NCI-H1694 (cell line): ENCODE data around the gene CFAP58.

Experiments
- DNase-seq: peaks from one replicate; lab custom pipeline; 2025; lab: John Stamatoyannopoulos, UW

The CFAP58 gene

DNA sequence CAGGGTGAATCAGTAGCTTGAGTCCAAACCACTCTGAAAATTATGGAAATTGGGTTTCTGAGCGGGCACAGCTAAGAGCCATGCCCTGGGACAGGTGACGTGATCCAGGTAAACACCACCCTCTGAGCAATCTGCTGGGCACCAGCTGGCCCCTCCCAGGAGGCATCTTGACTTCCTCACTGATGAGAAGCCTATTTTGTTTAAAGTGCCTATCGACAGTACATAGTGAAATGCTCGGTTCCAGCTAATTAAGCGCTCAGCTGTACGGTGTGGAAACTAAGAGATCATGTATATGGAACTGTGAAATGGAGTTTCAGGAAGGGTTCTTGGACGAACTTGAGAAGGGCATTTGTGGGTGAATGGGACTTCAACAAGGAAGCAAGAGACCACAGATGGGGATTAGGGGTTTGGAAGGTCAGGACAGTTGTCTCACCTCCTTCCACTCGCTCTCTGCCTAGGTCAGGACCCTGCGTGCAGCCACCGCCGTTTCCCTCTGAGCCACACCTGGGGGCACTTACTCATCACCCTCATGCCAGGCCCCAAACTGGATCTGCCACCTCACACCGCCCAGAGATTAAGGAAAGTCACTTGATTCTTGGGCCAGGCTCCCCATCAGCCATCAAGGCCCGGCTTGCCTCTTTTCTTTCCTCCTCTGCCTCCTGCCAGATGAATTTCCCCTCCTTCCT, 18.5 kb upstream of the CFAP58 start:
- no peak for DNase-seq

DNA sequence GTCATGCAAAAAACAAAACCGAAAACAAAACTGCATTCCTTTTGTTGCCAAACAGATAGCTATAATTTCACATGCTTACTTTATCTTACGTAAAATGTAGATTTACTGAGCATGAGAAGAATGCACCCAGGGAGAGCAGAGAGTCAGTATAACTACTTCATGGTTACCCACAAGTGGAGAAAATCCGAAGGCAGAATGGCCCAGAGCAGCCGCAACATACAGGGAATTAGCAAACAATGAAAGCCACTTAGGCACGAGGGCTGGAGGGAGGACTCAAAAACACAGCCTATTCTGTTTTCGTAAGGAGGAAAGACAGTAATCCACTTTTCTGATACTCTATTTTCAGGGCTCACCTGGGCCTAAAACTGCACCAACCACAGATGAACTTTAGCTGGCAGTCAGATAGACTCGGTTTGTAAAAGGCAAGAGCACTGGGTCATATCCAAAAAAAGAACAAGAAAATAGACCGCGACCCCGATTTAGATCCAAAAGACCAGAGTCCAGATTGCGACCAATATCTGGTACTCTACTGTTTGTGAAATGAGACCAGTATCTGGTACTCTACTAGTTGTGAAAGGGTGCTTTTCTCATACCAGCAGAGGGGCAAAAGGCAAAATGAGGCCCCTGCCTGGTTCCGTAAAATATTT, 16.7 kb upstream of the CFAP58 start:
- no peak for DNase-seq

DNA sequence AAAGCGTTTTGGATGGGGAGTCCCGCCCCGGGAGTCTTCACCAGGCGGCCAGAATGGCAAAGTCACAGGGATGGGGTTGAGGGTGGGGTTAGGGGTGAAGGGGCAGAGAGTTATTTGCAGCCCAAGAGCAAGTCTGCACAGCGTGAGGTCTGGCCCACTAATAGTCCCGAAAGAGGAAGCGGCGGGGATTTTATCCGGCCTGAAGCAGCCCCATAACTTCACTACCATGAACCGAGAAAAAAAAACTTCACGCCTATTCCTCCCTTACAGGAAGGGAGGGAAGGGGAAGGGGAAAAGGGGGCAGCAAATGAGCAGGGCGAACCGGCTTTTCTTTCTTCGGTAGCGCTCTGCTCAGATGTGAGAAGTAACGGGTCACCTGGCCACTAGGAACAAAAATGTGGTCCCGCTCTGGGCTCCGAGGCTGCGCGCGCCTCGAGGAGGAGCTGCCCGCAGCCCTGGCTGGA, 16.1 kb upstream of the CFAP58 start:
- no peak for DNase-seq

DNA sequence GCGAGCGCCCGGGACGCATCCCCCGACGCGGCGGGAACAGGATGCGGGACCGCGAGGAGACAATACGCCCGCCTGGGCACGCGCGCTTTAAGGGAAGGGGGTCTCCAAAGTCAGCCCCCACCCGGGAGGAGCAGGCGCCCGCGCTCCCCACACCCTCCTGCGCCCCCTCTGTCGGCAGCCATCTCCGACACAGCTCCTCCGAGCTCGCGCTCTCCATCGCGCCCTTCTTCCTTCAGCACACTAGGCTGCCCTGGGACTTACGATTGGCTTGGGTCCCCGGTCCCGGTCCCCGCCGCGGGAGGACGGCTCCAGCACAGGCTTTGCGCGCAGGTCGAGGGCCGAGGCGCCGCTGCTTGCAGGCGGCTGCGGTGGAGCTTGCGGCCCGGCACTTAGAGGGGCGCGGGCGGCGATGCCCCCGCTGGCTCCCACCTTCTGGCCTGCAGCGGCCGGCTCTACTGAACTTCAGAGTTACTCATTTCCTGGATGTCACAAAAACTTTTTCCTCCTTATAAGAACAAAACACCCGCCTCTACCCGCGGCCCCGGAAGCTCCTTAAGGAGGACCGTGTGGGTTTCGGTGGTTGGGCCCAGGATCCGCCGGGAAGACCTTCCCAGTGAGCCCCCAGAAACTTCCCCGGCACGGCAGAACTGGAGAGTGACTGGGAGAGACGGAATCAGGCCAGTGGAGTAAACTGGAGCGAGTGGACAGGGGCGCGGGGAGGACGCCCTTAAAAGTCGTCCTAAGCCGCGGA, 15.5 kb upstream of the CFAP58 start, which contains the start of gene ITPRIP:
TSS of gene ITPRIP (minus strand) at position 481 of the 751 bp plus-strand sequence. CDS start 22,414 bp downstream, outside the sequence.
- no peak for DNase-seq

DNA sequence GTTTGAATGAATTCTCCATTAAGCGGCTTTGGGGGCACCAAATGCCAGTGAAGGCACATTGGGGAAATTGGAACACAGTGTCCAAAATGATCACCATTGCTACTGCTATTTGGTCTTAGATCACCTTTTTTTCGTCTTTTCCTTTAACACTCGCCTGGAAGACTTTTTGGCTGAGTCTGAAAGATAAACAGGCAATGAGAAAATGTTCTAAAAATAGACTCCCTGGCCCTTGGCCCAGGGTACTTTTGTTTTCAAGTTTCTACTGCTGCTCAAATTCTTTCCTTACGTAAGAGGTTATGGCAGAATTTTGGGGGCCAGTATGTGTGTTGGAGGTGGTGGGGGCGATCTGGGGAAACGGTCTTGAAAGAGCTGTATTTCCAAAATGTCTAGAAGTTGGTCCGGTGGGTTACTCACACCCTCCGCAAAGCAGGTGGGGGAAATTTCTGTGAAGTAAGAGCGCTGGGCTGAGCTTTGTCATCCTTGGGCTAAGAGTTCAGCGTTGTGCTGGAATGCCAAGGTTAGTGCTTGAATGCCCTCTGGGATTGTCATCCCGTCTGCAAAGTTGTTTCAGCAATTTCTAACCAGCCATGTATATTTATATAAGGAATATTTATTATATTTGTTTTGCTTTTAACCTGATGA, 14.0 kb upstream of the CFAP58 start:
- no peak for DNase-seq

DNA sequence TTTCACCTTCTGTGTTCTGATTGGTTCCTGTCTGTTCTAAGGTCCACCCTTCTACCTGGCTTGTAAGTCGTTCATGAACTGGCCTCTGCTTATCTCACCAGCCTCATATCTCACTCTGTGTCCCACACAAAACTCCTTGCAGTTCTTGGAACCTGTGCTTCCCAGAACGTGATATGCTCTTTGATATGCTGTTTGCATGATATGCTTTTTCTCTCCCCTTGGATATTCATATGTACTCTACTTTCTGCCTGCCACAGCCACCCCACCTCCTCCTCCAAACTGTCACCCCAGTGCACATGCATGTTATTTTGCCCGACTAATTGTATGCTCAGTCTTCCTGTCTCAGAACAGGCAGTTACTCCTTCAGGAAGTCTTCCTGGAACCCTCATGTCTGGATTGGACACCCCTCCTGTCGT, 13.5 kb upstream of the CFAP58 start:
- DNase-seq, result no peak

DNA sequence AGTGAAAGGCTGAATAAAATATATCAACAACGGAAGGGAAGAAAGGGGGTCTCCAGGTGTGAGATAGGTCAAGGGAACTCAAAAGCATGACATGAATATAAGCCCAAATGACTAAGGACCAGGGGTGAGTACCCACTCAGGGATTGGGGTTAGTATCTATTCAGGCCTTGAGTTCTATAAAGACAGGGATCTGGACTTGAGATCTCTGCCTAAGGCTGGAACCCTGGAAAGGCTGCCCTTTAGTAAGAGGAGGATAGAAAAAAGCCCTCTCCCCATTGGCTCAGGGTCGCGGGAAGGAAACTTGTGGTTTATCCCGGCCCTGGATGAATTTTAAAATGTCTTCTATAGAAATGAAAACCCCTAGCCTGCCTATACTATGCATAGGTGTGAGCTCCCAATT, 13.0 kb upstream of the CFAP58 start:
- DNase-seq, result no peak

DNA sequence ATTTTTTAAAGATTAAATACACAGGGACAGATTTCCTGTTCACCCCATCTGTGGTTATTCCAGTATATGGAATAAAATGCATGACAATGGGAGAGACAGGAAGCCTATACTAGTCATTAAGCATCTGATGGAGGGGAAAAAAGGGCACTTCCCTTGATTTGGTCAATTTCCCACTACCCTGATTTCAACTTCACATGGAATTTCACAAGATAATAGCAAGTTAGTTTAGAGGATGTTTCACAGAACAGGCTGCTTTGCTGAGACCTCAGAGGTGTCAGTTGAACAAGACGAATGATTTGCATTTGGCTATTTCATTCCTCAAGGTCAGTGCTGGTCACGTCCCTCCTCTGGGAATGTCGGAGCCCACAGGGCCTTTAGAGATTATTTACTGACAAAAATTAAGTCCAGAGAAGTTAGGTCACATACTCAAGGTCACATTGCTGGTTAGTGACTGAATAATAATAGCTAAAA, 10.7 kb upstream of the CFAP58 start:
- DNase-seq, result no peak

DNA sequence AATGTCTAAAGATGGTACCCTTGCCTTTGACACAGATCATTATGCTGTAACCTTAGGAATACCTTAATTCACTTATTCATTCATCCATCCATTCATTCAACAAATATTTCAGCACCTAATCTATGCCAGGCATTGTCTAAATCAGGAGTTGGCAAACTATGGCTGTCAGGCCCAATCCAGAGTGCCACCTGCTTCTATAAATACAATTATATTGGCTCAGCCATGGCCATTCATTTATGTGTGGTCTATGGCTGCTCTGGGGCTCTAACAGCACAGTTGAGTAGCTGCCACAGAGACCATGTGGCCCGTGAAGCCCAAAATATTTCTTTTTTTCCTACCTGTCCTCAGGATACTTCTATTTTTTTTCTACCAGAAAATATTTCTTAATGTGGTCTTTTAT, 9.4 kb upstream of the CFAP58 start:
- DNase-seq, result no peak

DNA sequence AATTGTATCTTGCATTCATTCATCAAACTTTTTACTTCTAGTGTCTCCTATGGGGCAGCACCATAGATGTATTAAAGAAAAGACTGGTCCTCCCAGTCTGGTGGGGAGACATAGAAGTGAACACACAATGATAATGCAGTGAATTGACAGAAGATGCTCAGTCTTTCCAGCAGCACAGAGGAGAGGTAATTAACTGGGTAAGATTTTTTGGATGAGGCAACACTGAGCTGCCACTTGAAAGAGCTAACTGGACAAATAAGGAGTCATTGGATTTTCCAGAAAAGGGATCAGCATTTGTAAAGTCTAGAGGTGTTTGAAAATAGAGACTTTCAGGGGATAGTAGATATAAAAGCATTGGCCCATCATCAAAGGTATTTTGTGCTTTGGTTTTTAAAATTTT, 8.1 kb upstream of the CFAP58 start:
- no peak for DNase-seq

DNA sequence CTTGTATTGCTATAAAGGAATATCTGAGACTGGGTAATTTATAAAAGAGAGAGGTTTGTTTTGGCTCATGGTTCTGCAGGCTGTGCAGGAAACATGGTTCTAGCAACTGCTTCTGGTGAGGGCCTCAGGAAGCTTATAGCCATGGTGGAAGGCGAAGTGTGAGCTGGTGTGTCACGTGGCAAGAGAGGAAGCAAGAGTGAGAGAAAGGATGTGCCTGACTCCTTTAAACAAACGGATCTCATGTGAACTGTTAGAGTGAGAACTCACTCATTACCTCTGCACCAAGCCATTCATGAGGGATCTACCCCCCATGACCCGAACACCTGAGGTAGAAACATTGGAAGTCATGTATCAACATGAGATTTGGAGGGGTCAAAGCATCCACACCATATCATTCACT, 7.7 kb upstream of the CFAP58 start:
- no peak for DNase-seq

DNA sequence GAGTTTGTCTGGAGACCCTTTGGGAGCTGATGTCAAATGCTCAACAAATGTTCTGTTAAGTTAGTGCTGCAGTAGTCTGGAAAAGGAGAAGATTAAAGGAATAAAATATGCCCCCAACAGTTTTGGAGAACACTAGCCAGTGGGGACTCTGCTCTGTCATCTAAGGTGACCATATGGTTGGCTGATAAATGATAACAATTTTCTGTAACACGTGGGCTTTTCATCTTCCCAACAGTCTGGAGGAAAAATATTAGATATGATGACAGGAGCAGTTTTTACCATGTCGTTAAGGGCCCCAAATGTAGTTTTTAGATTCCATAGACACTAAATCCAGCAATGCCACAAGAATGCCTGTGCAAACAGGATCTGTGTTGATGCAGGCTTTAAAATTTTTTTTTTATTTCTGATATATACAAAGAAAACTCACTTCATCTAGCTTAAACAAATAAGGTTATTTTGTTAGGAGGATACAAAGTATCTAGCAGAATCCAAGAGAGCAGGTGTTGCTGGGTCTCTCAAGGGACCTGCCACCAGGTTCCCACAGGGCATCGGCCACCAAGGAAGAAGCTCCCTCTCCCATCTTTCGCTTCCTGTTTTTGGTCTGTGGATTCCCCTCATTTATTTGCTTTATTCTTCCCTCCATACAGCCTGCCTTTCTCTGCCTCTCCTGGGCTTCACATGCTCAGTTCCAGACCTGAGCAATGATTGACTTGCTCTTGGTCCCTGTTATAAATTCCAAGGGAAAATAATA, 6.2 kb upstream of the CFAP58 start:
- no peak for DNase-seq

DNA sequence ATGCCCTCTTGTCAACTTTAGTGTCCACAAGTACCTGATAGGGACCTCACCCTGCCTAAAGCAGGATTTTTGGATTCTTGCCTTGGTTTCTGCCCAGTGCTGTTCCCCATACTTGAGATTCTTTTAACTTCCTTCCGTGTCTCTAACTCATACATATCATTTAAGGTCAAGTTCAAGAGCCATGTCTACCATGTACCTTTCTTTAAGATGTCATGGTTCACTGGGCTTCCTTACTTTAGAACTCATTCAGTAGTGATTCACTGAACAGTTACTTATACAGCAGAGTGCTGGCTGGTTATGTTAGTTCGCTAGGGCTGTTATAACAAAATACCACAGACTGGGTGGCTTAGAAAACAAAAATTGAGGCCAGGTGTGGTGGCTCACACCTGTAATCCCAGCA, 5.0 kb upstream of the CFAP58 start:
- DNase-seq, result no peak

DNA sequence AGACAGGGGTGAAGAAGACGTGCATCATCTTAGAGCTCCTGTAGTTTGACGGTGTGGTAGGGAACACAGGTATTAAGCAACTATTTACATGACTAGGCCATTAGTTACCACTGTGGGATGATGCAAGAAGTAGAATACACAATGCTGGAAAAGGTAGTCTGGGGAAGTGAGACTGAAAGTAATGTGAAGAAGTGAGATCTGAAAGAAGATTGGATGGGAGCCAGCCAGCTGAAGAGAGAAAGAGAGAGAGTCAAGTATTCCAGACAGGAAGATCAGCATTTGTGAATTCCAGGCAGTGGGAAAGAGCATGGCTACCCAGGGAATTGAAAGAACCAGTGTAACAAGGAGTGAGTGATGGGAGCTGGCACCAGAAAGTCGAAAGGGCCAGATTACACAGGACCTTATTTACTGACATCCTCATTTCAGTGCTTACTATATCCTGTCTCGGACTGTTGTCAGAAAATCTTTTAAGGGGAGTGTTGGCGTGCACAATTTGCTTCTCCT, 4.0 kb upstream of the CFAP58 start:
- DNase-seq, result no peak

DNA sequence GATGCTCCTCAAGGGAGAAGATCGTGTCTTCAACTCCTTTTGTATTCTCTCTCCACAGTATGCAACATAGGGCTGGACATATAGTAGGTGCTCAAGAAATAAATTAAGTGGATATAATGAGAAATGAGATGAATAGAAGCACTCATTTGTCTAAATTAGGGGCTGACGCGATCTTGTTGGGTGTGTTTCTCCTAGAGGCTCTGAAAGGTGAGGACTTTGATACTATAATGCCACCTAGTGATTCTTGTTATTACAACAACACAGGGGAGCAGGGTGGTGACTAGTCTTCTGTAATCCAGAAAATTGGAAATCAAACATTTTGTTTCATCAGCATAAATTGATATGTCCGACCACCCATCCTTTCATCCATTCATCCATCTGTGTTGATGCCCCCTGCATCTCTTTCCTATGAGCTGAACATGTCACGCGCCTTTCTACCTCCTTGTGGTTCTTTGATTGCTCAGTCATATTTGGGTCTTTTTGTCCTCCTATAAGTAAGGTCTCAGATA, 3.5 kb upstream of the CFAP58 start:
- DNase-seq, result peak; percentile 62

DNA sequence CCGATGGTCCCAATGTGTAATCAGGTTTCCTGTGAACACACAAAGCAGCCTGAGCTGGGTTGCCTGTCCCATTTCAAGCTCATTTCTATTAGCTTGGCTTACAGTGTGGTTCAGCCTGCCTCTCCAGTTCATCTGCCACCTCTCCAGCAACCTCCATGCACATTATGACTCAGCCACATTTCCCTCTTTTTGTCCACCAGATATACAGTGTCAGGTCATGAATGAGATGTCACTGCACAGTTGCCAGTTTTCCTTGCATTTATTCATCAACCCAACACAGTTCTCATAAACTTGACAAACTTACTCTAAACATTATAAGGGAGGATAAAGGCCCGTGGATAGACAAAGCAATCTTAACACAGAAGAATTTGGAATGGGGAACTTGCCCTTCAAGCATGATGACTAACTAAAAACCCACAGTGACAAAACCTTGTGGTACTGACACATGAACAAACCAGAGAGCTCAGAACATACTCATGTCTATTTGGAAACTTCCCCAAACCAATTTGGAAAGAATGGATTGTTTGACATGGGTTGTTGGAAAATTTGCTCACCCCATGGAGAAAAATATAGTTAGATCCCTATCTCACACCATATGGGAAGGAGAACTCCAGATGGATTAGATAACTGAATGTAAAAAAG, 2.5 kb upstream of the CFAP58 start:
- no peak for DNase-seq

DNA sequence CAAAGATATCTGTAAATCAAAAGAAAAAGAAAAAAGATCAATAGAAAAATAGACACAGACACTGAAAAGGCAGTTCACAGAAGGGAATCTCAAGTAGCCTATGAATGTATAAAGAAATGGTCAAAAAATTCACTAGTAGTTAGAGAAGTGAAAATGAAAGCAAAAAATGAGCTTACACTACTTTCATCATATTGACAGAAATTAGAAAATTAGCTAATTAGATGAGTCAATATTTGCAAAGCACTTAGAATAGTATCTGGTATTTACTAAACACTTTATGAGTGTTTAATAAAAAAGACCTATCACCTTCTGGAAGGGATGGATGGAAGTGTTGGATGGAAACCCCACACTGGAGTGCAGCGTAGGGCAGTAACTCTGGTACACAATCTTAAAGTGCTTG, 1.7 kb upstream of the CFAP58 start:
- no peak for DNase-seq

DNA sequence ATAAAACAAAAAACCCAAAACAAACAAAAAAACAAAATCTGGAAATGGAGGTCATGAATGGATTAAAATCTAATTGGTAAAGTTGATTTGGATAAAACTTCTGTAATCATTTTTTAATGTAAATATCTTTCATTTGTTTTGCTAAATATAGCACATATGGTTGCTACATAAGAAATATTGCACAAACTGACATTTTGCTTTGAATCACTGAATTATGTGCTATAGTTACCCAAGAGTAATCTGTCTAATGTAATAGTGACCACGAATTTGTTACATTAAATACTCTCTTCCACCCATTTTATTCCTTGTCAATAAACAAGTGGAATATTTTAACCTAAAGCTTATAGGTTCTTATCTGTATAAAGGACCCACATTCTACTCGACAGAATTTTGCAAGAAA, 6.2 kb downstream of the CFAP58 start:
- DNase-seq, result no peak

DNA sequence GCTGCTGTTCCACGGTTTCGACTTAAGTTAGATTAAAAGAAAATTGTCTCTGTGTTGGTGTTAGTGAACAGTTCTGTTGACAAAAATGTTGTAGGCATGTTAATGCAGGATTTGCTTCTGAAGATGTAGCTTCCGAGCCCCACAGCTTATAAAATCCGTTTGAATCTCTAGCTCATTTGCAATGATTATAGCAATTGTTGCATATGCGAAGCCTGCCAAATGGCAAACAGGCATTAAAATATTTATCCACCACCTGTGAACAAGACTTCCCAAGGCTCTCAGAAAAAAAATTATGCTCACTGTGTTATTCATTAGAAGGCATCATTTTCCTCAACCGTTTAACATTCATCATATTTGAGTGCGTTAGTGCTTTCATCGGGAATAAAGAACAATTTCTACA, 14.3 kb downstream of the CFAP58 start:
- no peak for DNase-seq

DNA sequence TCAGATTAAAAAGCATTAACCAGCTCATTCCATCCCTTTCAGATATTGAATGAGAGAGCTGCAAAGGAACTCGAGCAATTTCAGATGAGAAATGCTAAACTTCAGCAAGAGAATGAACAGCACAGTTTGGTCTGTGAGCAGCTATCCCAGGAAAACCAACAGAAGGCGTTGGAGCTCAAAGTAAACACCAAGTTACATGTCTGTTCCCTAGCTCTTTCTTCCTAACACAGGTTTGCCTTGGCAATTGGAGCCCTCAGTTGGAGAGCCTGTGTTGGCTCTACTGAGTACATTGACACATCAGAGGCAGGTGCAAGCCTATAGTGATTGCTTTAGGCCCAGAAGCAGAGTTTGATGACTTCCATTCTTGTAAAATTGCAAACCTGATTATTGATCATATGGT, 14.7 kb downstream of the CFAP58 start:
- DNase-seq, result no peak

DNA sequence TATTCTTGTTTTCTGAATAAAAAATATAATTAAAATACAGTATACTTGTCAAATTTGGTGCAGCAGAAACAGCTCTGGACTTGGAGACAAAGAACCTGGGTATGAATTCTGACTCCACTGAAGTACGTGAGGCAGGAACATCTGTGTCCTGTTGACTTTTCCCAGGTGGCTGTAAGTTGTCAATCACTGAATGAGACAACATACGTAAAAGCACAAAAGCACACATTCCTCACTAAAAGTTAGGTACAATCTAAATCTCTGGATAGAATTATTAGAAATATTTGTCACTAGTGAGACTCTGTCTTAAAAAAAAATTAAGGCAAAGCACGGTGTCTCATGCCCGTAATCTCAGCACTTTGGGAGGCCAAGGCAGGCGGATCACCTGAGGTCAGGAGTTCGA, 18.1 kb downstream of the CFAP58 start:
- no peak for DNase-seq
